ENCODE measurements around the gene GART.

DNA sequence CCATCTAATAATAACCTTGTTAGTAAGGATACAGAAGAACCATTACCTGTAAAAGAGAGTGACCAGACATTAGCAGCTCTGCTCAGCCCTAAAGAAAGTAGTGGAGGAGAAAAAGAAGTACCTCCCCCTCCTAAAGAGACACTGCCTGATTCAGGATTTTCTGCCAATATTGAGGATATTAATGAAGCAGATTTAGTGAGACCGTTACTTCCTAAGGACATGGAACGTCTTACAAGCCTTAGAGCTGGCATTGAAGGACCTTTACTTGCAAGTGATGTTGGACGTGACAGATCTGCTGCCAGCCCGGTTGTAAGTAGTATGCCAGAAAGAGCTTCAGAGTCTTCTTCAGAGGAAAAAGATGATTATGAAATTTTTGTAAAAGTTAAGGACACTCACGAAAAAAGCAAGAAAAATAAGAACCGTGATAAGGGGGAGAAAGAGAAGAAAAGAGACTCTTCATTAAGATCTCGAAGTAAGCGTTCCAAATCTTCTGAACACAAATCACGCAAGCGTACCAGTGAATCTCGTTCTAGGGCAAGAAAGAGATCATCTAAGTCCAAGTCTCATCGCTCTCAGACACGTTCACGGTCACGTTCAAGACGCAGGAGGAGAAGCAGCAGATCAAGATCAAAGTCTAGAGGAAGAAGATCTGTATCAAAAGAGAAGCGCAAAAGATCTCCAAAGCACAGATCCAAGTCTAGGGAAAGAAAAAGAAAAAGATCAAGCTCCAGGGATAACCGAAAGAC lies 12.5 kb upstream of the GART start:
- TF ChIP-seq, protein P1, sequence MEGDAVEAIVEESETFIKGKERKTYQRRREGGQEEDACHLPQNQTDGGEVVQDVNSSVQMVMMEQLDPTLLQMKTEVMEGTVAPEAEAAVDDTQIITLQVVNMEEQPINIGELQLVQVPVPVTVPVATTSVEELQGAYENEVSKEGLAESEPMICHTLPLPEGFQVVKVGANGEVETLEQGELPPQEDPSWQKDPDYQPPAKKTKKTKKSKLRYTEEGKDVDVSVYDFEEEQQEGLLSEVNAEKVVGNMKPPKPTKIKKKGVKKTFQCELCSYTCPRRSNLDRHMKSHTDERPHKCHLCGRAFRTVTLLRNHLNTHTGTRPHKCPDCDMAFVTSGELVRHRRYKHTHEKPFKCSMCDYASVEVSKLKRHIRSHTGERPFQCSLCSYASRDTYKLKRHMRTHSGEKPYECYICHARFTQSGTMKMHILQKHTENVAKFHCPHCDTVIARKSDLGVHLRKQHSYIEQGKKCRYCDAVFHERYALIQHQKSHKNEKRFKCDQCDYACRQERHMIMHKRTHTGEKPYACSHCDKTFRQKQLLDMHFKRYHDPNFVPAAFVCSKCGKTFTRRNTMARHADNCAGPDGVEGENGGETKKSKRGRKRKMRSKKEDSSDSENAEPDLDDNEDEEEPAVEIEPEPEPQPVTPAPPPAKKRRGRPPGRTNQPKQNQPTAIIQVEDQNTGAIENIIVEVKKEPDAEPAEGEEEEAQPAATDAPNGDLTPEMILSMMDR (conservative IDR thresholded peaks at IDR 0.05; ENCODE audit: low read depth, low read length) = no peak
- no peak for TF ChIP-seq MAFK (IDR thresholded peaks at IDR 0.05; ENCODE audit: low read depth, low read length)
- no peak for TF ChIP-seq RCOR1 (IDR thresholded peaks at IDR 0.05; ENCODE audit: insufficient replicate concordance, low read length)
- TF ChIP-seq, protein P2, sequence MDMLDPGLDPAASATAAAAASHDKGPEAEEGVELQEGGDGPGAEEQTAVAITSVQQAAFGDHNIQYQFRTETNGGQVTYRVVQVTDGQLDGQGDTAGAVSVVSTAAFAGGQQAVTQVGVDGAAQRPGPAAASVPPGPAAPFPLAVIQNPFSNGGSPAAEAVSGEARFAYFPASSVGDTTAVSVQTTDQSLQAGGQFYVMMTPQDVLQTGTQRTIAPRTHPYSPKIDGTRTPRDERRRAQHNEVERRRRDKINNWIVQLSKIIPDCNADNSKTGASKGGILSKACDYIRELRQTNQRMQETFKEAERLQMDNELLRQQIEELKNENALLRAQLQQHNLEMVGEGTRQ (IDR thresholded peaks at IDR 0.05; ENCODE audit: low read depth, low read length) = no peak
- TF ChIP-seq BHLHE40 (IDR thresholded peaks at IDR 0.05; ENCODE audit: low read depth, low read length) = no peak
- TF ChIP-seq POLR2A (IDR thresholded peaks at IDR 0.05; ENCODE audit: low read depth, low read length) = no peak
- no peak for TF ChIP-seq MXI1 (IDR thresholded peaks at IDR 0.05; ENCODE audit: borderline replicate concordance, low read depth, low read length)
- no peak for TF ChIP-seq RFX5 (IDR thresholded peaks at IDR 0.05; ENCODE audit: low read depth, low read length)
- TF ChIP-seq NFE2L2 (IDR thresholded peaks at IDR 0.05; ENCODE audit: low read depth, low read length) = no peak

Measured in IMR-90 (cell line).